IMR-90 (cell line): ENCODE data around the gene CFAP92. TPM values are rescaled to one million over a fixed set of nuclear protein-coding genes. Genes with fewer than 3 reads are reported as not detected.

Experiments
- ATAC-seq: fragments of 200-7000 bp; cut with Tn5 transposase; 2 replicates; pipeline ENCODE4 v1.9.1; 2020; ENCODE audit warnings: low read depth, mild to moderate bottlenecking, moderate library complexity
- BruUV-seq: library from RNA; stranded (reverse); fragments of 400-500 nt; replicated peaks from 2 replicates; lab custom pipeline; 2021; lab: Mats Ljungman, UMichigan
- CTCF ChIA-PET: fragments of 300-600 bp; formaldehyde crosslinking; extraction: SDS; loops from one replicate; lab custom pipeline; 2021; ENCODE audit warnings: antibody characterized with exemption; lab: Yijun Ruan, JAX
- POLR2A ChIA-PET: fragments of 300-600 bp; sonication (Branson Sonifier 250); formaldehyde crosslinking; loops from one replicate; lab custom pipeline; 2022; ENCODE audit warnings: antibody characterized with exemption; ENCODE audit not compliant: unreplicated experiment; lab: Charles Lee
- DNase-seq: peaks from one replicate; pipeline ENCODE4 v3.0.0; 2013
- H2AFZ ChIP-seq: replicated peaks from 2 replicates; pipeline ENCODE3; 2013; ENCODE audit warnings: low read length, mild to moderate bottlenecking; ENCODE audit not compliant: poor library complexity
- H2AK5ac ChIP-seq: 2 replicates; pipeline ENCODE4 v1.6.1; 2013; ENCODE audit warnings: low read depth, low read length, inconsistent platforms
- H2AK9ac ChIP-seq: replicated peaks from 2 replicates; pipeline ENCODE3; 2013; ENCODE audit warnings: mild to moderate bottlenecking, low read depth, low read length, moderate library complexity; ENCODE audit not compliant: poor library complexity
- H2BK120ac ChIP-seq: 2 replicates; pipeline ENCODE4 v1.6.1; 2013; ENCODE audit warnings: low read depth, low read length, inconsistent platforms
- H2BK15ac ChIP-seq: 3 replicates; pipeline ENCODE4 v1.6.1; 2013; ENCODE audit warnings: low read depth, low read length, inconsistent platforms
- H2BK20ac ChIP-seq: 2 replicates; pipeline ENCODE4 v1.6.1; 2013; ENCODE audit warnings: low read depth, mild to moderate bottlenecking, inconsistent platforms, low read length, moderate library complexity
- H2BK5ac ChIP-seq: 2 replicates; pipeline ENCODE4 v1.6.1; 2013; ENCODE audit warnings: mild to moderate bottlenecking, low read depth, low read length, inconsistent platforms; ENCODE audit not compliant: poor library complexity, severe bottlenecking
- H3K14ac ChIP-seq: replicated peaks from 2 replicates; pipeline ENCODE4 v1.6.1; 2013; ENCODE audit warnings: low read depth, low read length, inconsistent platforms
- H3K18ac ChIP-seq: 2 replicates; pipeline ENCODE4 v1.6.1; 2013; ENCODE audit warnings: low read depth, low read length, control low read depth
- H3K23ac ChIP-seq: 2 replicates; pipeline ENCODE4 v1.6.1; 2013; ENCODE audit warnings: low read depth, low read length, inconsistent platforms
- H3K27ac ChIP-seq: 2 replicates; pipeline ENCODE4 v1.5.1; 2013; ENCODE audit warnings: mild to moderate bottlenecking, control low read depth, low read length; ENCODE audit not compliant: insufficient read depth
- H3K27me3 ChIP-seq: 2 replicates; pipeline ENCODE4 v1.6.1; 2013; ENCODE audit warnings: low read length; ENCODE audit not compliant: control insufficient read depth, insufficient read depth
- H3K36me3 ChIP-seq: 2 replicates; pipeline ENCODE4 v1.6.1; 2013; ENCODE audit warnings: low read length, mixed read lengths; ENCODE audit not compliant: control insufficient read depth, insufficient read depth
- H3K4ac ChIP-seq: 2 replicates; pipeline ENCODE4 v1.6.1; 2013; ENCODE audit warnings: low read depth, low read length, inconsistent platforms
- H3K4me1 ChIP-seq: 2 replicates; pipeline ENCODE4 v1.6.1; 2013; ENCODE audit warnings: low read length, mixed read lengths; ENCODE audit not compliant: control insufficient read depth, insufficient read depth
- H3K4me2 ChIP-seq: 2 replicates; pipeline ENCODE4 v1.6.1; 2013; ENCODE audit warnings: low read depth, mild to moderate bottlenecking, control low read depth, low read length, moderate library complexity
- H3K4me3 ChIP-seq: 2 replicates; pipeline ENCODE4 v1.5.1; 2013; ENCODE audit warnings: low read depth, mild to moderate bottlenecking, control low read depth, low read length, moderate library complexity; ENCODE audit not compliant: insufficient read depth
- H3K56ac ChIP-seq: 2 replicates; pipeline ENCODE4 v1.6.1; 2013; ENCODE audit warnings: low read length, inconsistent platforms; ENCODE audit not compliant: insufficient read depth; ENCODE audit errors: extremely low read depth
- H3K79me1 ChIP-seq, 2 experiments: 2 replicates each; pipeline ENCODE4 v1.6.1; 2013; ENCODE audit warnings: low read length in 2 of 2, inconsistent platforms in 1 of 2, low read depth in 1 of 2
- H3K9ac ChIP-seq: 2 replicates; pipeline ENCODE4 v1.6.1; 2013; ENCODE audit warnings: low read depth, low read length, control low read depth
- H3K9me1 ChIP-seq: 2 replicates; pipeline ENCODE4 v1.6.1; 2013; ENCODE audit warnings: low read length, inconsistent platforms; ENCODE audit not compliant: insufficient read depth
- H3K9me3 ChIP-seq: 2 replicates; pipeline ENCODE4 v1.6.1; 2013; ENCODE audit warnings: low read length; ENCODE audit not compliant: control insufficient read depth, insufficient read depth
- H4K20me1 ChIP-seq: 2 replicates; pipeline ENCODE4 v1.6.1; 2013; ENCODE audit warnings: low read length, inconsistent platforms; ENCODE audit not compliant: insufficient read depth
- H4K5ac ChIP-seq: 2 replicates; pipeline ENCODE4 v1.6.1; 2013; ENCODE audit warnings: mild to moderate bottlenecking, low read depth, low read length, control low read depth
- H4K8ac ChIP-seq, 2 experiments: 2 replicates each; pipeline ENCODE4 v1.6.1; 2013; ENCODE audit warnings: low read depth in 2 of 2, low read length in 2 of 2, control low read depth in 1 of 2, inconsistent platforms in 1 of 2
- H4K91ac ChIP-seq: 2 replicates; pipeline ENCODE4 v1.6.1; 2013; ENCODE audit warnings: low read depth, low read length, inconsistent platforms; ENCODE audit not compliant: insufficient read depth
- BHLHE40 ChIP-seq: fragments of 150-350 bp; IDR thresholded peaks from 2 replicates; pipeline ENCODE4 v1.6.1; 2016; ENCODE audit warnings: mild to moderate bottlenecking, low read depth, low read length
- CEBPB ChIP-seq: IDR thresholded peaks from 2 replicates; pipeline ENCODE4 v1.6.1; 2012; ENCODE audit warnings: low read depth, low read length, improper control_type of control experiment
- CHD1 ChIP-seq: IDR thresholded peaks from 2 replicates; pipeline ENCODE4 v1.6.1; 2012; ENCODE audit warnings: low read depth, low read length, improper control_type of control experiment
- FOS ChIP-seq: fragments of 150-350 bp; IDR thresholded peaks from 2 replicates; pipeline ENCODE4 v1.6.1; 2016; ENCODE audit warnings: low read depth, low read length
- MAFK ChIP-seq: IDR thresholded peaks from 2 replicates; pipeline ENCODE4 v1.6.1; 2012; ENCODE audit warnings: low read depth, low read length, improper control_type of control experiment
- MAZ ChIP-seq: IDR thresholded peaks from 2 replicates; pipeline ENCODE4 v1.6.1; 2012; ENCODE audit warnings: low read depth, mild to moderate bottlenecking, low read length, improper control_type of control experiment, moderate library complexity, borderline replicate concordance
- MXI1 ChIP-seq: IDR thresholded peaks from 2 replicates; pipeline ENCODE4 v1.6.1; 2012; ENCODE audit warnings: low read depth, mild to moderate bottlenecking, low read length, moderate library complexity, borderline replicate concordance
- NFE2L2 ChIP-seq: fragments of 150-350 bp; IDR thresholded peaks from 2 replicates; pipeline ENCODE4 v1.6.1; 2016; ENCODE audit warnings: low read depth, mild to moderate bottlenecking, low read length
- POLR2A ChIP-seq: IDR thresholded peaks from 2 replicates; pipeline ENCODE4 v1.6.1; 2012; ENCODE audit warnings: mild to moderate bottlenecking, low read depth, low read length
- RAD21 ChIP-seq: IDR thresholded peaks from 2 replicates; pipeline ENCODE4 v1.6.1; 2012; ENCODE audit warnings: low read length, improper control_type of control experiment
- RCOR1 ChIP-seq: IDR thresholded peaks from 2 replicates; pipeline ENCODE4 v1.6.1; 2012; ENCODE audit warnings: mild to moderate bottlenecking, low read length, improper control_type of control experiment; ENCODE audit not compliant: insufficient replicate concordance
- RFX5 ChIP-seq: IDR thresholded peaks from 2 replicates; pipeline ENCODE4 v1.8.0; 2012; ENCODE audit warnings: low read depth, mild to moderate bottlenecking, low read length, moderate library complexity
- SMC3 ChIP-seq: fragments of 150-350 bp; IDR thresholded peaks from 2 replicates; pipeline ENCODE4 v1.6.1; 2016; ENCODE audit warnings: low read depth, mild to moderate bottlenecking, antibody characterized with exemption, low read length, moderate library complexity
- USF2 ChIP-seq: fragments of 150-350 bp; IDR thresholded peaks from 2 replicates; pipeline ENCODE4 v1.6.1; 2017; ENCODE audit warnings: mild to moderate bottlenecking, antibody characterized with exemption, low read length, low read depth
- WGBS, 2 experiments: methylation state at CpG; one replicate each; pipeline versions ENCODE4 v1.1.5 to v1.1.7; 2013; ENCODE audit warnings: missing lambda C conversion rate in 2 of 2; ENCODE audit not compliant: insufficient read length in 1 of 2; ENCODE audit errors: extremely low coverage in 2 of 2; 5-methylcytosine and 5-hydroxymethylcytosine counted together
- dilution Hi-C: fragments of 300-500 bp; cut with HindIII; formaldehyde crosslinking; loops from one replicate; pipeline ENCODE4 v1.14.3; 2018; ENCODE audit warnings: low sequenced_read_pairs; ENCODE audit not compliant: unreplicated experiment
- in situ Hi-C: fragments of 300-500 bp; cut with MboI; formaldehyde crosslinking; loops from 3 replicates; pipeline ENCODE4 v1.14.3; 2019; ENCODE audit warnings: low sequenced_read_pairs, inconsistent platforms, mixed read lengths
- intact Hi-C: fragments of 100-400 bp; cut with micrococcal nuclease; formaldehyde crosslinking; loops from 2 replicates; pipeline ENCODE4 v1.10.0; 2022
- polyA plus RNA-seq, 3 experiments: library from polyadenylated mRNA; depleted of rRNA; stranded (reverse); fragments of >200 nt; gene quantifications; 2 replicates each; pipeline ENCODE4 v1.2.3, GENCODE V29; 2012; ENCODE audit warnings: low replicate concordance in 1 of 3
- total RNA-seq: library from RNA; depleted of rRNA; stranded (reverse); fragments of >200 nt; gene quantifications from 2 replicates; pipeline ENCODE4 v1.2.3, GENCODE V29; 2012
- TF ChIP-seq, protein P1 (sequence below): fragments of 150-350 bp; IDR thresholded peaks from 2 replicates; pipeline ENCODE4 v1.6.1; 2016; ENCODE audit warnings: low read depth, mild to moderate bottlenecking, low read length, moderate library complexity, borderline replicate concordance
- TF ChIP-seq, protein P2 (sequence below): conservative IDR thresholded peaks from 2 replicates; pipeline ENCODE4 v1.5.1; 2012; ENCODE audit warnings: mild to moderate bottlenecking, low read depth, low read length, improper control_type of control experiment

Gene CFAP92
- total and polyA plus RNA-seq, 2 of the 4 experiments (the other 2 are of a cell fraction) = not detected

DNA sequence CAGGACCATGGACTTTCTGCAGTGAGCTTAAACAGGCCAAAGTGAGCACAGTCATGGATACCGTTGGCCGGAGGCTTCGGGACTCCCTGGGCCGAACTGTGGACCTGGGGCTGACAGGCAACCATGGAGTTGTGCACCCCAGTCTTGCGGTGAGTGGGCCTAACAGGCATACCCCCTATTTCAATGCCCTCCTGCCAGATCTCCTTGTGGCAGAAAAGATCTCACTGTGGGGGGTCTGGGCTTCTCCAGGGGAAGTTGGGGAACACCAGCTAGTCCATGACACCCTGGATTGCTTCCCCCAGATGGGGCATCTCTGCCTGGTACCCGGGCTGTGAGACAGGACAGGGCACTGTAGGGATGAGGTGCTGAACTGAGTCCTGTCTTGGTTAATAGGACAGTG, 84.9 kb downstream of the CFAP92 start:
- no peak overlapping the region for H3K18ac ChIP-seq
- H2BK15ac ChIP-seq = no peak overlapping the region
- H4K91ac ChIP-seq = no peak overlapping the region
- TF ChIP-seq MAFK (no peak), FOS (no peak), MAZ (no peak), MXI1 (no peak), RCOR1 (no peak), RFX5 (no peak), BHLHE40 (no peak), CEBPB (no peak), CHD1 (no peak), NFE2L2 (no peak), RAD21 (no peak), POLR2A (no peak), SMC3 (no peak), USF2 (no peak)
- TF ChIP-seq, protein P1, sequence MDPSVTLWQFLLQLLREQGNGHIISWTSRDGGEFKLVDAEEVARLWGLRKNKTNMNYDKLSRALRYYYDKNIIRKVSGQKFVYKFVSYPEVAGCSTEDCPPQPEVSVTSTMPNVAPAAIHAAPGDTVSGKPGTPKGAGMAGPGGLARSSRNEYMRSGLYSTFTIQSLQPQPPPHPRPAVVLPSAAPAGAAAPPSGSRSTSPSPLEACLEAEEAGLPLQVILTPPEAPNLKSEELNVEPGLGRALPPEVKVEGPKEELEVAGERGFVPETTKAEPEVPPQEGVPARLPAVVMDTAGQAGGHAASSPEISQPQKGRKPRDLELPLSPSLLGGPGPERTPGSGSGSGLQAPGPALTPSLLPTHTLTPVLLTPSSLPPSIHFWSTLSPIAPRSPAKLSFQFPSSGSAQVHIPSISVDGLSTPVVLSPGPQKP = no peak
- TF ChIP-seq, protein P2, sequence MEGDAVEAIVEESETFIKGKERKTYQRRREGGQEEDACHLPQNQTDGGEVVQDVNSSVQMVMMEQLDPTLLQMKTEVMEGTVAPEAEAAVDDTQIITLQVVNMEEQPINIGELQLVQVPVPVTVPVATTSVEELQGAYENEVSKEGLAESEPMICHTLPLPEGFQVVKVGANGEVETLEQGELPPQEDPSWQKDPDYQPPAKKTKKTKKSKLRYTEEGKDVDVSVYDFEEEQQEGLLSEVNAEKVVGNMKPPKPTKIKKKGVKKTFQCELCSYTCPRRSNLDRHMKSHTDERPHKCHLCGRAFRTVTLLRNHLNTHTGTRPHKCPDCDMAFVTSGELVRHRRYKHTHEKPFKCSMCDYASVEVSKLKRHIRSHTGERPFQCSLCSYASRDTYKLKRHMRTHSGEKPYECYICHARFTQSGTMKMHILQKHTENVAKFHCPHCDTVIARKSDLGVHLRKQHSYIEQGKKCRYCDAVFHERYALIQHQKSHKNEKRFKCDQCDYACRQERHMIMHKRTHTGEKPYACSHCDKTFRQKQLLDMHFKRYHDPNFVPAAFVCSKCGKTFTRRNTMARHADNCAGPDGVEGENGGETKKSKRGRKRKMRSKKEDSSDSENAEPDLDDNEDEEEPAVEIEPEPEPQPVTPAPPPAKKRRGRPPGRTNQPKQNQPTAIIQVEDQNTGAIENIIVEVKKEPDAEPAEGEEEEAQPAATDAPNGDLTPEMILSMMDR = no peak
- no peak overlapping the region for H3K4ac ChIP-seq
- no peaks in the 10 kb centered on the region for H3K79me1 ChIP-seq
- no peak overlapping the region for H3K9ac ChIP-seq
- H3K23ac ChIP-seq = no peak overlapping the region
- dilution Hi-C loops (no loop called here), intact Hi-C loops (no loop called here), in situ Hi-C loops (no loop called here)
- H3K4me2 ChIP-seq = no peak overlapping the region
- H3K56ac ChIP-seq = no peak overlapping the region
- ChIA-PET POLR2A (no interaction called here), CTCF (no interaction called here)
- H2BK120ac ChIP-seq = no peak overlapping the region
- H4K20me1 ChIP-seq = no peaks in the 10 kb centered on the region
- no TSS peak for BruUV-seq
- no peak for DNase-seq
- H3K36me3 ChIP-seq = peaks cover 86% of the 10 kb centered on the region
- H4K5ac ChIP-seq = no peak overlapping the region
- no peak overlapping the region for H3K14ac ChIP-seq
- no peaks in the 10 kb centered on the region for H3K27me3 ChIP-seq
- no peak overlapping the region for H2AFZ ChIP-seq
- no peak overlapping the region for H2BK5ac ChIP-seq
- H2AK9ac ChIP-seq = no peak overlapping the region
- H3K9me1 ChIP-seq = no peaks in the 10 kb centered on the region; the same call in 1 of the 2 replicates
- no peaks in the 10 kb centered on the region for H3K4me1 ChIP-seq
- no peak overlapping the region for H4K8ac ChIP-seq
- H2AK5ac ChIP-seq = no peak overlapping the region
- no peaks in the 10 kb centered on the region for H3K9me3 ChIP-seq
- no peak overlapping the region for H3K27ac ChIP-seq
- H3K4me3 ChIP-seq = no peak overlapping the region
- 100% methylated on average over 3 of the region's 6 CpGs; no CpG with 5 or more reads in 1 of the 2 experiments for WGBS, 2 experiments
- ATAC-seq = no peak
- no peak overlapping the region for H2BK20ac ChIP-seq
